Stimulated activated naive CD8-positive, alpha-beta T cell treated with anti-CD3 and anti-CD28 coated beads, Interleukin-15, Interleukin-2, amounts not matched to agents 100 U/mL and 50 U/mL, for 24 hours (primary cell): ENCODE results near the gene CFAP206.
A peak's percentile ranks its signal among the peaks of the same experiment; 100 is the strongest.

Source experiments
- ATAC-seq: fragments of 150-1000 bp; cut with Tn5 transposase; one replicate; pipeline ENCODE4 v1.10.0; 2021
- DNase-seq: peaks from one replicate; pipeline ENCODE4 v3.0.0; 2021

The CFAP206 gene

GRCh38 chr6:87407901-87408720, at the start of gene CFAP206:
TSS of gene CFAP206 (plus strand) at chr6:87407972. CDS start at chr6:87409840, 1,868 bp downstream.
- peak; percentile 75 for DNase-seq
- ATAC-seq: peak; percentile 85

GRCh38 chr6:87364602-87365252, 43.0 kb upstream of the CFAP206 start:
- no peak for DNase-seq
- ATAC-seq: no peak

GRCh38 chr6:87366072-87366827, 41.5 kb upstream of the CFAP206 start:
- DNase-seq (no peak), ATAC-seq (no peak)

- DNase-seq (no peak), ATAC-seq (no peak)
Observed at GRCh38 chr6:87366899-87367298, 40.9 kb upstream of the CFAP206 start.

DNA sequence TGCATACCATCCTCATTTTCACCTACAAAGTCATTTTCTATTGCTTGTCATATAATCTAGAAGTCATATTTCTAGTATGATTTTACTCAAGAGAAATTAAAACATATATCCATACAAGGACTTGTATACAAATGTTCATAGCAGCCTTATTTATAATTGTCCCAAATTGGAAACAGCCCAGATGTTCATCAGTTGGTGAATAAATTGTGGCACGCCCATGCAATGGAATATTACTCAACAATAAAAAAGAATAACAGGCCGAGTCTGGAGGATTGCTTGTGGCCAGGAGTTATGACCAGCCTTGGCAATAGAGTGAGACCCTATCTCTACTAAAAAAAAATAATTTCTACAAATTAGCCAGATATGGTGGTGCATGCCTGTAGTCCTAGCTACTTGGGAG, 34.4 kb upstream of the CFAP206 start:
- ATAC-seq: no peak
- no peak for DNase-seq

DNA sequence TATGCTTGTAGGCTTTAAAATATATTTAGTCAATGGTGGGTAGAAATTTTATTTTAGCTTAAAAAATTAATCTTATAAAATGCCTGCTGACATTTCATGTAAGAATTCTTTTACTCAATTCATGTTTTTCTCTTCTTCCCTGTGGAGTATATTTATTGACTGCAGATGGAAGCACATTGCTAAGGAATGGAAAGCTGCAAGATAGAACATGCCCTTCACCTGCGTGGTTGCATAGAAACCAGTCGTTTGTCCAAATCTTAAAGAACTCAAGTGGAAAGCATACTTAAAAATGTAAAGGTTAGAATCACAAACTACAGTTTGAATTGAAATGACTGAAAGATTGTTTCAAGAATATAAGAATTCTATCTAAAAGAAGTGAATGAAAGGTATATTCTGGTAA, 32.5 kb upstream of the CFAP206 start:
- no peak for ATAC-seq
- DNase-seq: no peak

- ATAC-seq (no peak), DNase-seq (no peak)
Observed at GRCh38 chr6:87376643-87377042, 31.1 kb upstream of the CFAP206 start.

DNA sequence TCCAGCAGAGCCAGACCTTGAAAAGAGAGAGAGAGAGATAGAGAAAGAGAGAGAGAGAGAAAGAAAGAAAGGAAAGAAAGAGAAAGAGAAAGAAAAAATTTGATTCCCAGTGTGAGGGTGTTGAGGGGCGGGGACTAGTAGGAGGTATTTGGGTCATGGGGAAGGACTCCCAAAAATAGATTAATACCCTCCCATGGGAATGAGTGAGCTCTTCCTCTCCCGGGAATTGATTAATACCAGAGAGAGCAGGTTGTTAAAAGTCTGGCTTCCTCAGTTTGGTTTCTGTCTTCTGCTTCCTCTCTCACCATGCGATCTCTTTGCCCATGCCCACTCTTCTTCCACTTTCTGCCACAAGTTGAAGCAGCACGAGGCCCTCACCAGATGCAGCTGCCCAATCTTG, 28.8 kb upstream of the CFAP206 start:
- ATAC-seq: no peak
- DNase-seq: no peak

- ATAC-seq (no peak), DNase-seq (no peak)
Observed at GRCh38 chr6:87382861-87383260, 24.9 kb upstream of the CFAP206 start.

- ATAC-seq (no peak), DNase-seq (no peak)
Observed at GRCh38 chr6:87384038-87384437, 23.7 kb upstream of the CFAP206 start.

DNA sequence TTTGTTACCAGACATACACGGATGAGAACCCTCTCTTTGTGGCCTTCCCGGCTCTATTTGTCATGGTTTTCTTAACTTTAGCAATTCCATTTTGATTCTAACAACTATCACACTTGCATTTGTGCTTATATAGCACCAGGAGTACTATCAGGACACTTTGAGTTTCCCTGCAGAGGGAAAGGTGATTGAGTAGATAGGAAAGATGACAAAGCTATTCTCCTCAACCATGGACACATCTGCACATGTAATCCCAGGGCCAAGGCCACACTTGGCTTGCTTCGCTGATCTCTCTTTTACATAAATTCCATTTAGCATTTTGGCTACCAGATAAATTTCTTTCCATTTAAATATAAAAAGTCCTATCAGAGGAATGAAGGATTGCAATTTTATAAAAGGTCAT, 23.3 kb upstream of the CFAP206 start:
- DNase-seq: no peak
- no peak for ATAC-seq

- ATAC-seq (no peak), DNase-seq (no peak)
Observed at GRCh38 chr6:87391334-87391733, 16.4 kb upstream of the CFAP206 start.

- peak; percentile 24 for DNase-seq
- peak; percentile 71 for ATAC-seq
Observed at GRCh38 chr6:87393026-87393622, 14.6 kb upstream of the CFAP206 start.

GRCh38 chr6:87395431-87395830, 12.3 kb upstream of the CFAP206 start:
- ATAC-seq (no peak), DNase-seq (no peak)

GRCh38 chr6:87396595-87397392, 11.0 kb upstream of the CFAP206 start:
- ATAC-seq: no peak

GRCh38 chr6:87397656-87398055, 10.1 kb upstream of the CFAP206 start:
- ATAC-seq (no peak), DNase-seq (no peak)

More at GRCh38 chr6:87396595-87397392, 11.0 kb upstream of the CFAP206 start:
- no peak for DNase-seq

DNA sequence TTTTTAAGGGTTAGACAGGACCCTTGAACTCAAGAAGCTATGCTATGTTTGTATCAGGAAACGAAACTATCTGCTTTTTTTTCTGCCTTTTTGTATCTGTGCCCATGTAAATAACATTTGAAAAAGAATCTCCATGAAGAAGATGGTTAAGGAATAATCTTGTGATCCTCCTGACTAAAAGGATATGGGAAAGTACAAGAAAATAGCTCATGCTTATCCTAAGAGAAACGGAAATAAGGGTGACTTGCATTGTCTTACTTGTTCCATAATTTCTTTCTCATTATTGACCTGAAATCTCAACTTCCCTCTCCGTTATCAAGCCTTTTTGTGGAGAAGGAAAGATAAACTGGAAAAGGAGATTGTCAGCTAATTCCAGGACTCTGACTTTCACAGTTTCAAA, 5.9 kb upstream of the CFAP206 start:
- no peak for ATAC-seq
- DNase-seq: no peak

GRCh38 chr6:87407561-87407900, 241 bp upstream of the CFAP206 start:
- no peak for DNase-seq

DNA sequence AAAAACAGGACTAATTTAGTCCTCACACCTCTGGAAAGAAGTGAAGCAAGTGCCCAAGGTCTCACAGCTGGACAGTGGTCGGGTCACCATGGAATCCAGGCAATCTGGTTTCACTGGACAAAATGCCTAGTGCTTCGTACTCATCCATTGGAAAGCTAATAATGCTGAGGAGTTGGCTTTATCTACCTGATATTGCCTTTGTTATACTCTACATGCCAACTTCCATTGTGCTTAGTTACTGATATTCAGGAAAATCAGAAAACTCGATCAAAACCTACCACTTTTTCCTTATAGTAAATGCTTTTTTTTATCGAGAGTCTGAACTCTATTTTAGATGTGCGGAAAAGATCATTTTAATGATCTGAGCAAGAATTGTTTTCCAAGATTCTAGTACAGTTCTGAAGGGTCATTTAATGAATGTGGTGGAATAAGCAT, 966 bp downstream of the CFAP206 start:
- ATAC-seq (no peak), DNase-seq (no peak)

More at GRCh38 chr6:87407561-87407900, 241 bp upstream of the CFAP206 start:
- ATAC-seq: peak; percentile 7

DNA sequence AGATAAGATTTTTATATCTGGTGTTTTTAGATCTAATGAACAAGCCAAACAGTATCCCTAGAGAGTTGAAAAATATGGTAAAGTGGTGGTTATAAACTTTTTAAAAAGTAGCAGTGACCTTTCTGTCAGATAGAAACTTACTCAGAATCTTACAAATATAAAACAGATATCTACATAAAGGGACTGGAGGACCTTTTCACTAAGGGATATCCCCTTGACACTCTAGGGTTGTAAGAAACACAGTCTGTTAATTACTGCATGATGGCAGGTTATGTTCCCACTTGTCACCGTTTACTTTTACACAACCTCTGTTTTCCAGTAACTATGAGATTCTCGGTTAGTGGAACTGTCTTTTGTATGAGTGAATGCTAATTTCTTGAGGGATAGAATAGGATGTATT, 11.5 kb downstream of the CFAP206 start:
- ATAC-seq: no peak
- DNase-seq: no peak

DNA sequence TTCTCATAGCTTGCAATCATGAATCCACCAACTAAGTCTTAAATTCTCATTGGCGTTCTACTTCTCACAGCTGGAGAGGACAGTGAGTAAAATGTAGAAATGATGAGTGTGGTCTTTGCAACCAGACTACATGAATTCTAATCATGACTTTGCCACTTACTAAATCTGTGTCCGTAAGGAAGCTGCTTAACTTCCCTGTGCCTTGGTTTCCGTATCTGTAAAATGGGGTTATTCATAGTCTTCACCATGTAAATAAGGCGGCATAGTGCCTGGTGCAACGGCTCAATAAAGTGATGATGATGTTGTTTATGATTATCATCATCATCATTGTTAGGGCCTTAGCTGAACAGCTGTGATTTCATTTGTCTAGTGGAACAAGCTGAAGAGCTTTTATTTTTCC, 12.6 kb downstream of the CFAP206 start:
- DNase-seq (no peak), ATAC-seq (no peak)

- ATAC-seq: no peak
- DNase-seq: no peak
Observed at GRCh38 chr6:87421576-87421975, 13.8 kb downstream of the CFAP206 start.
